H1 (cell line): Measurements from ENCODE around the gene MYPN. TPM values are rescaled to one million over a fixed set of nuclear protein-coding genes. Genes with fewer than 3 reads are reported as not detected.

Experiments
- CTCF ChIA-PET: fragments of 300-600 bp; sonication (Branson Sonifier 250); formaldehyde crosslinking; loops from one replicate; lab custom pipeline; 2021; ENCODE audit not compliant: partially characterized antibody; lab: Charles Lee
- POLR2A ChIA-PET: fragments of 300-600 bp; sonication (Branson Sonifier 250); formaldehyde crosslinking; loops from one replicate; lab custom pipeline; 2021; ENCODE audit warnings: inconsistent platforms; ENCODE audit not compliant: partially characterized antibody; lab: Charles Lee
- DNase-seq, 2 experiments: peaks; one replicate each; pipeline versions ENCODE4 v3.0.0 to v3.0.0-alpha.2; 2010 to 2022; ENCODE audit warnings: low spot score in 2 of 2, low read depth in 1 of 2, mixed read lengths in 1 of 2
- FAIRE-seq: peaks from 2 replicates; lab custom pipeline; 2011; peaks lifted over from hg19 to GRCh38; lab: Jason Lieb, UNC
- H2AFZ ChIP-seq: 2 replicates; pipeline ENCODE4 v1.8.1; 2012; ENCODE audit warnings: low read length, inconsistent platforms
- H2AK5ac ChIP-seq: 2 replicates; pipeline ENCODE4 v1.6.1; 2013; ENCODE audit warnings: low read depth, low read length
- H2BK120ac ChIP-seq: replicated peaks from 2 replicates; pipeline ENCODE3; 2013; ENCODE audit warnings: low read depth, low read length, inconsistent platforms
- H2BK12ac ChIP-seq: 2 replicates; pipeline ENCODE4 v1.6.1; 2013; ENCODE audit warnings: low read depth, low read length
- H2BK15ac ChIP-seq: 2 replicates; pipeline ENCODE4 v1.6.1; 2013; ENCODE audit warnings: low read length
- H2BK20ac ChIP-seq: 2 replicates; pipeline ENCODE4 v1.6.1; 2013; ENCODE audit warnings: low read length
- H2BK5ac ChIP-seq: 2 replicates; pipeline ENCODE4 v1.6.1; 2013; ENCODE audit warnings: low read depth, low read length
- H3K14ac ChIP-seq: 2 replicates; pipeline ENCODE4 v1.6.1; 2013; ENCODE audit warnings: inconsistent platforms; ENCODE audit not compliant: insufficient read length
- H3K18ac ChIP-seq: 2 replicates; pipeline ENCODE4 v1.6.1; 2013; ENCODE audit warnings: low read length; ENCODE audit errors: extremely low read depth
- H3K23ac ChIP-seq: 2 replicates; pipeline ENCODE4 v1.6.1; 2013; ENCODE audit warnings: inconsistent platforms; ENCODE audit not compliant: insufficient read length
- H3K23me2 ChIP-seq: 2 replicates; pipeline ENCODE4 v1.6.1; 2013; ENCODE audit warnings: low read depth, low read length
- H3K27ac ChIP-seq: 2 replicates; pipeline ENCODE4 v1.6.1; 2011; ENCODE audit warnings: low read depth, low read length, inconsistent platforms
- H3K27me3 ChIP-seq, 4 experiments: replicated peaks in 1 of 4; 1 replicate in 1 of 4; 2 replicates in 3 of 4; pipeline versions ENCODE4 v1.6.1 to v1.8.1; 2011 to 2013; ENCODE audit warnings: low read length in 3 of 4, mild to moderate bottlenecking in 3 of 4, inconsistent platforms in 2 of 4, mixed read lengths in 2 of 4, moderate library complexity in 1 of 4; ENCODE audit not compliant: control insufficient read depth in 3 of 4, insufficient read depth in 3 of 4; ENCODE audit errors: extremely low read depth in 1 of 4
- H3K36me3 ChIP-seq, 4 experiments: 2 replicates each; pipeline versions ENCODE4 v1.6.1 to v1.8.1; 2011 to 2013; ENCODE audit warnings: mild to moderate bottlenecking in 4 of 4, low read length in 3 of 4, moderate library complexity in 2 of 4, control low read depth in 1 of 4, inconsistent platforms in 1 of 4; ENCODE audit not compliant: insufficient read depth in 4 of 4, control insufficient read depth in 2 of 4
- H3K4ac ChIP-seq: replicated peaks from 2 replicates; pipeline ENCODE3; 2013; ENCODE audit warnings: low read length, low read depth, mixed read lengths, inconsistent platforms; ENCODE audit not compliant: insufficient read length
- H3K4me1 ChIP-seq, 4 experiments: replicated peaks in 1 of 4; 1 replicate in 1 of 4; 2 replicates in 3 of 4; pipeline versions ENCODE4 v1.6.1 to v1.8.1; 2011 to 2013; ENCODE audit warnings: low read length in 3 of 4, inconsistent platforms in 2 of 4, mixed read lengths in 1 of 4; ENCODE audit not compliant: insufficient read depth in 4 of 4, control insufficient read depth in 3 of 4
- H3K4me2 ChIP-seq, 2 experiments: 2 replicates each; pipeline versions ENCODE4 v1.6.1 to v1.8.1; 2011 to 2013; ENCODE audit warnings: low read depth in 2 of 2, low read length in 2 of 2, control low read depth in 1 of 2, inconsistent platforms in 1 of 2, mild to moderate bottlenecking in 1 of 2; ENCODE audit not compliant: insufficient read depth in 1 of 2
- H3K4me3 ChIP-seq, 4 experiments: fragments of 200-600, 300-600 bp in 1 of 4; sonication (generic), shearing (Covaris generic), sonication (Bioruptor Twin) in 1 of 4; 2 replicates each; pipeline versions ENCODE4 v1.5.1 to v1.8.1; 2011 to 2016; ENCODE audit warnings: low read length in 4 of 4, low read depth in 3 of 4, control low read depth in 2 of 4, inconsistent platforms in 2 of 4, mild to moderate bottlenecking in 2 of 4, mixed read lengths in 1 of 4, moderate library complexity in 1 of 4; ENCODE audit not compliant: insufficient read depth in 2 of 4; ENCODE audit errors: extremely low read depth in 1 of 4
- H3K56ac ChIP-seq: replicated peaks from 2 replicates; pipeline ENCODE3; 2013; ENCODE audit warnings: low read depth, mild to moderate bottlenecking, mixed read lengths, low read length, inconsistent platforms; ENCODE audit not compliant: insufficient read length
- H3K79me1 ChIP-seq: 2 replicates; pipeline ENCODE4 v1.6.1; 2013; ENCODE audit warnings: low read depth, low read length, control low read depth
- H3K79me2 ChIP-seq, 2 experiments: 2 replicates each; pipeline versions ENCODE4 v1.6.1 to v1.8.1; 2012 to 2013; ENCODE audit warnings: low read length in 2 of 2, mild to moderate bottlenecking in 2 of 2, inconsistent platforms in 1 of 2; ENCODE audit not compliant: insufficient read depth in 2 of 2, control insufficient read depth in 1 of 2
- H3K9ac ChIP-seq, 4 experiments: replicated peaks in 1 of 4; 1 replicate in 1 of 4; 2 replicates in 3 of 4; pipeline versions ENCODE4 v1.6.1 to v1.8.1; 2011 to 2013; ENCODE audit warnings: low read depth in 3 of 4, low read length in 3 of 4, control low read depth in 2 of 4, mild to moderate bottlenecking in 2 of 4, moderate library complexity in 2 of 4, inconsistent platforms in 1 of 4; ENCODE audit errors: extremely low read depth in 1 of 4
- H3K9me3 ChIP-seq, 2 experiments: 2 replicates each; pipeline versions ENCODE4 v1.6.1 to v1.8.1; 2012 to 2013; ENCODE audit warnings: mild to moderate bottlenecking in 2 of 2, moderate library complexity in 2 of 2, control low read depth in 1 of 2, inconsistent platforms in 1 of 2, low read depth in 1 of 2, low read length in 1 of 2, mixed read lengths in 1 of 2; ENCODE audit not compliant: insufficient read depth in 2 of 2
- H4K20me1 ChIP-seq, 2 experiments: replicated peaks in 1 of 2; 2 replicates each; pipeline versions ENCODE3 to v1.8.1; 2011 to 2013; ENCODE audit warnings: inconsistent platforms in 2 of 2, low read length in 2 of 2, mild to moderate bottlenecking in 1 of 2; ENCODE audit not compliant: insufficient read depth in 2 of 2, control insufficient read depth in 1 of 2
- H4K5ac ChIP-seq: 2 replicates; pipeline ENCODE4 v1.6.1; 2013; ENCODE audit warnings: low read length, low read depth, mixed read lengths, inconsistent platforms; ENCODE audit not compliant: insufficient read length
- H4K8ac ChIP-seq: 2 replicates; pipeline ENCODE4 v1.8.0; 2013; ENCODE audit warnings: mild to moderate bottlenecking, moderate library complexity, low read length, inconsistent platforms; ENCODE audit not compliant: insufficient read depth; ENCODE audit errors: extremely low read depth
- H4K91ac ChIP-seq: replicated peaks from 2 replicates; pipeline ENCODE3; 2013; ENCODE audit warnings: low read length, mixed read lengths, inconsistent platforms; ENCODE audit not compliant: insufficient read length
- MAX ChIP-seq: IDR thresholded peaks from 2 replicates; pipeline ENCODE4 v1.6.1; 2012; ENCODE audit warnings: inconsistent platforms
- WGBS, 2 experiments: shearing (Covaris generic) in 1 of 2; methylation state at CpG; one replicate each; pipeline versions ENCODE4 v1.1.6 to v1.1.7; 2013 to 2015; ENCODE audit warnings: low lambda C conversion rate in 2 of 2, mixed read lengths in 2 of 2, inconsistent platforms in 1 of 2, low coverage in 1 of 2, missing lambda C conversion rate in 1 of 2; ENCODE audit not compliant: insufficient replicate concordance in 2 of 2, insufficient coverage in 1 of 2, insufficient read length in 1 of 2; ENCODE audit errors: extremely low coverage in 1 of 2, missing lambda C conversion rate in 1 of 2; 5-methylcytosine and 5-hydroxymethylcytosine counted together
- polyA plus RNA-seq, 7 experiments: library from polyadenylated mRNA; depleted of rRNA in 3 of 7; stranded (reverse) in 5 of 7; unstranded in 2 of 7; fragments of >200 nt in 5 of 7; fragments of 200-250 nt in 2 of 7; gene quantifications; 1 replicate in 5 of 7; 2 replicates in 1 of 7; 4 replicates in 1 of 7; pipeline versions ENCODE4 v1.2.1 to v1.2.3, GENCODE V29; 2011 to 2013; ENCODE audit warnings: missing spikeins in 2 of 7, mixed read lengths in 2 of 7
- total RNA-seq: library from RNA; stranded (reverse); fragmentation: NEBNext Ultra II Directional; extraction: Animal tissue kit (Norgen Biotek cat#: 25700); gene quantifications from 2 replicates; pipeline ENCODE4 v1.2.1, GENCODE V29; 2021

Gene MYPN
- total and polyA plus RNA-seq, 2 of the 8 experiments (the other 6 are each of a cell fraction or from before 2014, with no cell fraction given), result not detected

- Histone ChIP-seq H3K4ac (no peak overlapping the region), H3K4me2 (no peak overlapping the region), H3K27ac (no peak overlapping the region), H2BK120ac (no peak overlapping the region), H3K23me2 (no peaks in the 10 kb centered on the region), H3K18ac (no peak overlapping the region), H3K79me1 (no peaks in the 10 kb centered on the region), H3K4me1 (no peaks in the 10 kb centered on the region), H2BK20ac (no peak overlapping the region), H2AFZ (no peak overlapping the region; the same call in 1 of the 2 replicates), H2AK5ac (no peak overlapping the region), H4K91ac (no peak overlapping the region), H4K5ac (no peak overlapping the region), H3K9me3 (no peaks in the 10 kb centered on the region), H4K8ac (no peak overlapping the region), H4K20me1 (no peaks in the 10 kb centered on the region), H3K27me3 (no peaks in the 10 kb centered on the region), H2BK5ac (no peak overlapping the region), H3K14ac (no peak overlapping the region), H3K9ac (no peak overlapping the region), H2BK12ac (no peak overlapping the region), H2BK15ac (no peak overlapping the region), H3K23ac (no peak overlapping the region), H3K36me3 (no peaks in the 10 kb centered on the region), H3K79me2 (no peaks in the 10 kb centered on the region), H3K4me3 (no peak overlapping the region), H3K56ac (no peak overlapping the region)
- DNase-seq (no peak), FAIRE-seq (no peak)
- WGBS, 2 experiments, result 84% methylated on average over 4 of the region's 4 CpGs; no CpG with 5 or more reads in 1 of the 2 experiments
- no peak for TF ChIP-seq MAX
- ChIA-PET POLR2A (no interaction called here), CTCF (interaction anchor here (1.3 kb wide), 1 partner anchor 53 kb away, joined by 3 read pairs; no protein-coding TSS in a partner anchor)
Observed at GRCh38 chr10:68103261-68103878, 5.9 kb upstream of the MYPN start.
